OCI-LY1 (cell line): ENCODE results near the gene COL15A1.

Experiments used
- H2AFZ ChIP-seq: fragments of 200-600 bp; sonication (generic), shearing (Covaris generic); 2 replicates; pipeline ENCODE4 v1.6.0; 2014; ENCODE audit warnings: antibody characterized with exemption, mild to moderate bottlenecking, low read length
- H3F3A ChIP-seq: fragments of 200-600 bp; sonication (generic), shearing (Covaris generic); 2 replicates; pipeline ENCODE4 v1.6.0; 2014; ENCODE audit warnings: mild to moderate bottlenecking, antibody characterized with exemption, low read length, moderate library complexity; ENCODE audit not compliant: insufficient read depth
- H3K27ac ChIP-seq: fragments of 200-600 bp; sonication (generic); 2 replicates; pipeline ENCODE4 v1.5.1; 2014; ENCODE audit warnings: low read length, mixed run types, mild to moderate bottlenecking, low read depth; ENCODE audit not compliant: poor library complexity, severe bottlenecking
- H3K27me3 ChIP-seq: fragments of 200-600 bp; sonication (generic); 2 replicates; pipeline ENCODE4 v1.6.0; 2014; ENCODE audit warnings: antibody characterized with exemption, mild to moderate bottlenecking, low read length, moderate library complexity; ENCODE audit not compliant: insufficient read depth
- H3K36me3 ChIP-seq: fragments of 200-600 bp; sonication (generic); 2 replicates; pipeline ENCODE4 v1.6.1; 2014; ENCODE audit warnings: mild to moderate bottlenecking, antibody characterized with exemption, low read length, moderate library complexity, mixed read lengths; ENCODE audit not compliant: insufficient read depth
- H3K4me1 ChIP-seq: fragments of 200-600 bp; sonication (generic); 2 replicates; pipeline ENCODE4 v1.5.1; 2014; ENCODE audit warnings: mild to moderate bottlenecking, low read length, moderate library complexity; ENCODE audit not compliant: insufficient read depth, severe bottlenecking
- H3K4me2 ChIP-seq: fragments of 200-600 bp; sonication (generic), shearing (Covaris generic); 2 replicates; pipeline ENCODE4 v1.6.1; 2014; ENCODE audit warnings: low read length
- H3K4me3 ChIP-seq: fragments of 200-600 bp; sonication (generic); 2 replicates; pipeline ENCODE4 v1.5.1; 2014; ENCODE audit warnings: low read length, low read depth, mild to moderate bottlenecking, mixed read lengths; ENCODE audit not compliant: poor library complexity, severe bottlenecking
- H3K79me2 ChIP-seq: fragments of 200-600 bp; shearing (Covaris generic); 2 replicates; pipeline ENCODE4 v1.6.1; 2016; ENCODE audit warnings: mixed run types, low read length, mixed read lengths; ENCODE audit not compliant: insufficient read depth
- H3K9ac ChIP-seq: fragments of 200-600 bp; sonication (generic), shearing (Covaris generic); 2 replicates; pipeline ENCODE4 v1.6.1; 2014; ENCODE audit warnings: mild to moderate bottlenecking, low read length, mixed read lengths
- H3K9me2 ChIP-seq: fragments of 200-600 bp; sonication (generic), shearing (Covaris generic); 2 replicates; pipeline ENCODE4 v1.6.1; 2014; ENCODE audit warnings: low read depth, mild to moderate bottlenecking, low read length, mixed read lengths
- H3K9me3 ChIP-seq: fragments of 200-600 bp; shearing (Covaris generic); 2 replicates; pipeline ENCODE4 v1.6.1; 2014; ENCODE audit warnings: low read length, mixed read lengths
- H4K20me1 ChIP-seq: fragments of 200-600 bp; sonication (generic), shearing (Covaris generic); 2 replicates; pipeline ENCODE4 v1.6.0; 2016; ENCODE audit warnings: mild to moderate bottlenecking, low read length; ENCODE audit not compliant: insufficient read depth
- CTCF ChIP-seq: fragments of 200-600 bp; sonication (generic), shearing (Covaris generic); IDR thresholded peaks from 2 replicates; pipeline ENCODE4 v1.5.1; 2017; ENCODE audit warnings: mild to moderate bottlenecking, antibody characterized with exemption, low read length, moderate library complexity, mixed read lengths
- EZH2 ChIP-seq: fragments of 200-600 bp; sonication (generic), shearing (Covaris generic); IDR thresholded peaks from 2 replicates; pipeline ENCODE4 v1.8.0; 2017; ENCODE audit warnings: borderline replicate concordance, mixed run types, mild to moderate bottlenecking, antibody characterized with exemption, low read length, moderate library complexity, mixed read lengths

COL15A1 gene

DNA sequence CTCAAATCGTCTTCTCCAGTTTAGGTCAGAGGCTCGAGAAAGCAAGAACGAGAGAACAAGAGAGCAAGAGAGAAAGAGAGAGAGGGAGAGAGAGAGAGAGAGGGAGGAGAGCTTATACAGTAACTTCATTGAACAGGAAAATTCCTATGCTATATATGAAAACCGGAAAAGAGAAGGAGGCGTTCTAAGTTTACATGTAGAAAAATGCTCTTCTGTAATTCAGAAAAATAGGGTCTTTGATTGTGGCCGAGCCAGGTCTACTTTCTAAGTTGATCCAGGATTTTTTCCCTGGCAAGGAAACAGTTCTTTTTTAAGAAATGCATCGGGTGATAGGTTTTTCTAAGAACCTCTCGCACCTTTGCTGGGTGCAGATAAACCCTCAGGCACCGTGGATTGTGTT lies 29.5 kb downstream of the COL15A1 start:
- no peaks in the 10 kb centered on the region for H3F3A ChIP-seq
- no peaks in the 10 kb centered on the region for H4K20me1 ChIP-seq
- no peak overlapping the region for H2AFZ ChIP-seq
- no peaks in the 10 kb centered on the region for H3K36me3 ChIP-seq
- no peaks in the 10 kb centered on the region for H3K9me3 ChIP-seq
- H3K4me1 ChIP-seq = peaks cover 22% of the 10 kb centered on the region
- TF ChIP-seq CTCF = no peak
- TF ChIP-seq EZH2 = no peak
- no peaks in the 10 kb centered on the region for H3K9me2 ChIP-seq
- H3K9ac ChIP-seq = no peak overlapping the region
- H3K27ac ChIP-seq = no peak overlapping the region
- peaks cover 3% of the 10 kb centered on the region; the same call in 1 of the 2 replicates for H3K27me3 ChIP-seq
- H3K4me3 ChIP-seq = no peak overlapping the region
- no peak overlapping the region for H3K4me2 ChIP-seq
- no peaks in the 10 kb centered on the region for H3K79me2 ChIP-seq

GRCh38 chr9:98973576-98973975 lies 29.9 kb downstream of the COL15A1 start:
- peaks cover 22% of the 10 kb centered on the region for H3K4me1 ChIP-seq
- no peak overlapping the region for H3K27ac ChIP-seq
- no peaks in the 10 kb centered on the region for H3K36me3 ChIP-seq
- H3K9me2 ChIP-seq = no peaks in the 10 kb centered on the region
- no peaks in the 10 kb centered on the region for H3K79me2 ChIP-seq
- TF ChIP-seq EZH2 (no peak), CTCF (no peak)
- no peak overlapping the region for H3K4me2 ChIP-seq
- no peak overlapping the region for H3K4me3 ChIP-seq
- no peaks in the 10 kb centered on the region for H3F3A ChIP-seq
- H3K9ac ChIP-seq = no peak overlapping the region
- H2AFZ ChIP-seq = no peak overlapping the region
- H3K27me3 ChIP-seq = peaks cover 3% of the 10 kb centered on the region; the same call in 1 of the 2 replicates
- H3K9me3 ChIP-seq = no peaks in the 10 kb centered on the region
- no peaks in the 10 kb centered on the region for H4K20me1 ChIP-seq

GRCh38 chr9:98974106-98974505 lies 30.4 kb downstream of the COL15A1 start:
- H3K27ac ChIP-seq = no peak overlapping the region
- H3K9ac ChIP-seq = no peak overlapping the region
- H3K4me2 ChIP-seq = no peak overlapping the region
- H3K4me1 ChIP-seq = peaks cover 22% of the 10 kb centered on the region
- H3K36me3 ChIP-seq = no peaks in the 10 kb centered on the region
- peaks cover 3% of the 10 kb centered on the region; the same call in 1 of the 2 replicates for H3K27me3 ChIP-seq
- no peaks in the 10 kb centered on the region for H4K20me1 ChIP-seq
- H2AFZ ChIP-seq = no peak overlapping the region
- H3K4me3 ChIP-seq = no peak overlapping the region
- no peaks in the 10 kb centered on the region for H3K9me3 ChIP-seq
- TF ChIP-seq CTCF (no peak), EZH2 (no peak)
- H3F3A ChIP-seq = no peaks in the 10 kb centered on the region
- no peaks in the 10 kb centered on the region for H3K79me2 ChIP-seq
- H3K9me2 ChIP-seq = no peaks in the 10 kb centered on the region
